Panc1 (cell line): Measurements from ENCODE around the gene RASGRP2. TPM values are rescaled to one million over a fixed set of nuclear protein-coding genes. Genes with fewer than 3 reads are reported as not detected.

Source experiments
- ATAC-seq: fragments of 200-7000 bp; cut with Tn5 transposase; 2 replicates; pipeline ENCODE4 v1.9.1; 2020; ENCODE audit warnings: mild to moderate bottlenecking, moderate library complexity
- BruUV-seq: library from RNA; stranded (reverse); fragments of 400-500 nt; replicated peaks from 2 replicates; lab custom pipeline; 2021; lab: Mats Ljungman, UMichigan
- CTCF ChIA-PET: fragments of 300-600 bp; sonication (Branson Sonifier 250); formaldehyde crosslinking; loops from one replicate; lab custom pipeline; 2022; ENCODE audit warnings: antibody characterized with exemption; lab: Charles Lee
- POLR2A ChIA-PET: fragments of 300-600 bp; sonication (Branson Sonifier 250); formaldehyde crosslinking; loops from one replicate; lab custom pipeline; 2022; ENCODE audit warnings: antibody characterized with exemption; lab: Charles Lee
- DNase-seq: peaks from one replicate; pipeline ENCODE4 v3.0.0-alpha.2; 2010; ENCODE audit warnings: low read depth, low spot score
- H3K27ac ChIP-seq: 2 replicates; pipeline ENCODE4 v1.5.1; 2011; ENCODE audit warnings: mild to moderate bottlenecking, low read length, inconsistent platforms
- H3K27me3 ChIP-seq: fragments of 200-500 bp; sonication (Bioruptor generic); 2 replicates; pipeline ENCODE4 v1.6.0; 2014; ENCODE audit warnings: low read length, inconsistent platforms; ENCODE audit not compliant: control insufficient read depth, insufficient read depth
- H3K36me3 ChIP-seq: fragments of 200-500 bp; sonication (Bioruptor generic); 2 replicates; pipeline ENCODE4 v1.5.1; 2014; ENCODE audit warnings: inconsistent platforms, mild to moderate bottlenecking, low read length, moderate library complexity; ENCODE audit not compliant: control insufficient read depth, insufficient read depth
- H3K4me1 ChIP-seq: 2 replicates; pipeline ENCODE4 v1.5.1; 2011; ENCODE audit warnings: inconsistent platforms, mild to moderate bottlenecking, low read length, moderate library complexity; ENCODE audit not compliant: control insufficient read depth, insufficient read depth
- H3K4me3 ChIP-seq, 2 experiments: 2 replicates each; pipeline ENCODE4 v1.5.1; 2011 to 2012; ENCODE audit warnings: low read depth in 2 of 2, low read length in 2 of 2, mild to moderate bottlenecking in 2 of 2, inconsistent platforms in 1 of 2, moderate library complexity in 1 of 2
- H3K9me3 ChIP-seq: fragments of 200-500 bp; sonication (Bioruptor generic); 2 replicates; pipeline ENCODE4 v1.5.1; 2014; ENCODE audit warnings: low read depth, mild to moderate bottlenecking, inconsistent platforms, low read length, moderate library complexity; ENCODE audit not compliant: control insufficient read depth, insufficient read depth
- POLR2AphosphoS5 ChIP-seq: IDR thresholded peaks from 2 replicates; pipeline ENCODE4 v1.6.1; 2012; ENCODE audit warnings: mild to moderate bottlenecking, low read depth, low read length, moderate library complexity
- SIN3A ChIP-seq: IDR thresholded peaks from 2 replicates; pipeline ENCODE4 v1.6.1; 2012; ENCODE audit warnings: low read depth, mild to moderate bottlenecking, low read length, moderate library complexity, borderline replicate concordance; ENCODE audit not compliant: insufficient read depth
- TCF7L2 ChIP-seq: IDR thresholded peaks from 2 replicates; pipeline ENCODE4 v1.6.1; 2011; ENCODE audit warnings: mild to moderate bottlenecking, low read depth, low read length, inconsistent platforms
- in situ Hi-C: cut with HindIII; loops from 2 replicates; pipeline ENCODE4 v1.10.0; 2016; ENCODE audit warnings: low sequenced_read_pairs, low pct_unique_long_range_greater_than_20kb
- intact Hi-C: fragments of 100-400 bp; cut with micrococcal nuclease; formaldehyde crosslinking; loops from one replicate; pipeline ENCODE4 v1.10.0; 2022; ENCODE audit not compliant: unreplicated experiment
- total RNA-seq: library from RNA; stranded (reverse); gene quantifications from one replicate; pipeline ENCODE4 v1.2.1, GENCODE V29; 2021; ENCODE audit not compliant: unreplicated experiment
- TF ChIP-seq, protein P1 (sequence below): fragments of 450-650 bp; IDR thresholded peaks from 2 replicates; pipeline ENCODE4 v1.5.1; 2017; ENCODE audit warnings: mild to moderate bottlenecking
- TF ChIP-seq, protein P2 (sequence below), 2 experiments: IDR thresholded peaks; 2 replicates each; pipeline ENCODE4 v1.6.1; 2011 to 2012; ENCODE audit warnings: low read depth in 2 of 2, control low read depth in 1 of 2, low read length in 1 of 2, mild to moderate bottlenecking in 1 of 2, moderate library complexity in 1 of 2; ENCODE audit not compliant: insufficient read depth in 1 of 2

The RASGRP2 gene
- total RNA-seq, 1 experiment from 2014 or later = 3.7 TPM

DNA sequence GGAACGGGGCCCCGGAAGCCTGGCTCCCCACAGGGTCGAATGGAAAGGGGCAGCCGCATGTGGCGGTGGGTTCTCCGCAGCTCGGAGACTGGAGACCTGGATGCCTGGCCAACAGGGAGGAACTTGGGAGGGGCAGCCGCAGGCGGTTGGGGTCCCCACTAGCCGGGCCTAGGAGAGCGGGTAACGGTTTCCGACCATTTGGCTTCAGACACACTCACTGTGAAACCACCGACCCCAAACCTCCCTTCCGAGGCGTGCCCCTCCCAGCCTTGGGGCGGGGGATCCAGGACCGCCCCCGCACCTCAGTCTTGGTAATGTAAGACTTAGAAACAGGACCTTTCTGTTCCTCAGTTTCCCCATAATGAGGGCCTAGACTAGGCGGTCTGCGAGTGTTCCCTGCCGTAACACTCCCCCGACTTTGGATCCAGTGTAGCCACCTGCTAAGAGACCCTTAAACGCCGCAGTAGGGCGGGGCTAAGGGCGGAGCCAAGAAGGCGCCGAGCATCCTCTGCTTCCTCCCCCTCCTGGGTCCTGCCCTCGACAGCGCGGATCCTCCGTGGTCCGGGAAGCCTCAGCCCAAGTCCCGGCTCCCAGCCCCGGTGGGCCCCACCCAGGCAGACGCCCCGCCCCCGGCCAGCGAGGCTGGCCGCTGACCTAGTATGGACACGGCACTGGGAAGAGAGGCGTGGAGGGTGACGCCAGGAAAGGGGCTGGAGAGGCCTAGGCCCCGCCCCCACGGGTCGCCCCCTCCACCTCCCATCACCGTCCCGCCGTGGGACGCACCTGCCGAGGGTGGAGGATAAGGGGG is 1.8 kb upstream of the RASGRP2 start:
- no peak for TF ChIP-seq TCF7L2
- BruUV-seq = no TSS peak
- Histone ChIP-seq H3K4me1 (peaks cover 13% of the 10 kb centered on the region), H3K9me3 (no peaks in the 10 kb centered on the region), H3K27me3 (no peaks in the 10 kb centered on the region), H3K4me3 (peak overlapping the region; percentile 39 to 71), H3K36me3 (no peaks in the 10 kb centered on the region; the same call in 1 of the 2 replicates), H3K27ac (no peak overlapping the region)
- ChIA-PET POLR2A (no interaction called here), CTCF (no interaction called here)
- intact Hi-C loops = no loop called here
- in situ Hi-C loops = no loop called here
- DNase-seq (no peak), ATAC-seq (peak; percentile 21)

DNA sequence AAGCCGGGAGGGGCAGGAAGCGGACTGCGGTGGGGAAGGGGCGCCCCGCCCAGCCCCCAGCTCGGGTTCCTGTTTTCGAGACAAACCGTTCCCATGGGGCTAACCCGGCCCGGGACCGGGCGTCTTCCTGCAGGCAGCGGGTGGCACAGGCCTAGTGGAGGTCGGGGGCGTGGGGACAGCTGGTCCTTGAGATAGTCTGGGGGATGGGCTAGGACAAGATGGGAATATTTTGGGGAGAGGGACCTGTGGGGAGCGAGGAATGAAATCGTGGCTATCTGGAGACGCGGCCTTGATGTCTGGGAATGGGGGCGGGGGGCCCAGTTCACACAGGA is 1.2 kb upstream of the RASGRP2 start:
- no peaks in the 10 kb centered on the region for H3K27me3 ChIP-seq
- TF ChIP-seq, protein P1, sequence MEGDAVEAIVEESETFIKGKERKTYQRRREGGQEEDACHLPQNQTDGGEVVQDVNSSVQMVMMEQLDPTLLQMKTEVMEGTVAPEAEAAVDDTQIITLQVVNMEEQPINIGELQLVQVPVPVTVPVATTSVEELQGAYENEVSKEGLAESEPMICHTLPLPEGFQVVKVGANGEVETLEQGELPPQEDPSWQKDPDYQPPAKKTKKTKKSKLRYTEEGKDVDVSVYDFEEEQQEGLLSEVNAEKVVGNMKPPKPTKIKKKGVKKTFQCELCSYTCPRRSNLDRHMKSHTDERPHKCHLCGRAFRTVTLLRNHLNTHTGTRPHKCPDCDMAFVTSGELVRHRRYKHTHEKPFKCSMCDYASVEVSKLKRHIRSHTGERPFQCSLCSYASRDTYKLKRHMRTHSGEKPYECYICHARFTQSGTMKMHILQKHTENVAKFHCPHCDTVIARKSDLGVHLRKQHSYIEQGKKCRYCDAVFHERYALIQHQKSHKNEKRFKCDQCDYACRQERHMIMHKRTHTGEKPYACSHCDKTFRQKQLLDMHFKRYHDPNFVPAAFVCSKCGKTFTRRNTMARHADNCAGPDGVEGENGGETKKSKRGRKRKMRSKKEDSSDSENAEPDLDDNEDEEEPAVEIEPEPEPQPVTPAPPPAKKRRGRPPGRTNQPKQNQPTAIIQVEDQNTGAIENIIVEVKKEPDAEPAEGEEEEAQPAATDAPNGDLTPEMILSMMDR = no peak
- TF ChIP-seq SIN3A (no peak), POLR2AphosphoS5 (no peak), TCF7L2 (no peak)
- TF ChIP-seq, protein P2, sequence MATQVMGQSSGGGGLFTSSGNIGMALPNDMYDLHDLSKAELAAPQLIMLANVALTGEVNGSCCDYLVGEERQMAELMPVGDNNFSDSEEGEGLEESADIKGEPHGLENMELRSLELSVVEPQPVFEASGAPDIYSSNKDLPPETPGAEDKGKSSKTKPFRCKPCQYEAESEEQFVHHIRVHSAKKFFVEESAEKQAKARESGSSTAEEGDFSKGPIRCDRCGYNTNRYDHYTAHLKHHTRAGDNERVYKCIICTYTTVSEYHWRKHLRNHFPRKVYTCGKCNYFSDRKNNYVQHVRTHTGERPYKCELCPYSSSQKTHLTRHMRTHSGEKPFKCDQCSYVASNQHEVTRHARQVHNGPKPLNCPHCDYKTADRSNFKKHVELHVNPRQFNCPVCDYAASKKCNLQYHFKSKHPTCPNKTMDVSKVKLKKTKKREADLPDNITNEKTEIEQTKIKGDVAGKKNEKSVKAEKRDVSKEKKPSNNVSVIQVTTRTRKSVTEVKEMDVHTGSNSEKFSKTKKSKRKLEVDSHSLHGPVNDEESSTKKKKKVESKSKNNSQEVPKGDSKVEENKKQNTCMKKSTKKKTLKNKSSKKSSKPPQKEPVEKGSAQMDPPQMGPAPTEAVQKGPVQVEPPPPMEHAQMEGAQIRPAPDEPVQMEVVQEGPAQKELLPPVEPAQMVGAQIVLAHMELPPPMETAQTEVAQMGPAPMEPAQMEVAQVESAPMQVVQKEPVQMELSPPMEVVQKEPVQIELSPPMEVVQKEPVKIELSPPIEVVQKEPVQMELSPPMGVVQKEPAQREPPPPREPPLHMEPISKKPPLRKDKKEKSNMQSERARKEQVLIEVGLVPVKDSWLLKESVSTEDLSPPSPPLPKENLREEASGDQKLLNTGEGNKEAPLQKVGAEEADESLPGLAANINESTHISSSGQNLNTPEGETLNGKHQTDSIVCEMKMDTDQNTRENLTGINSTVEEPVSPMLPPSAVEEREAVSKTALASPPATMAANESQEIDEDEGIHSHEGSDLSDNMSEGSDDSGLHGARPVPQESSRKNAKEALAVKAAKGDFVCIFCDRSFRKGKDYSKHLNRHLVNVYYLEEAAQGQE (IDR thresholded peaks at IDR 0.05; ENCODE audit: insufficient read depth in 1 of 2, low read depth in 2 of 2, low read length in 1 of 2) = no peak
- CTCF ChIA-PET = no interaction called here
- POLR2A ChIA-PET = no interaction called here
- no peak overlapping the region for H3K27ac ChIP-seq
- intact Hi-C loops (no loop called here), in situ Hi-C loops (no loop called here)
- H3K9me3 ChIP-seq = no peaks in the 10 kb centered on the region
- no peak for DNase-seq
- H3K4me3 ChIP-seq = peak overlapping the region; percentile 39 to 71
- H3K4me1 ChIP-seq = peaks cover 13% of the 10 kb centered on the region
- ATAC-seq = no peak
- BruUV-seq = no TSS peak
- no peaks in the 10 kb centered on the region; the same call in 1 of the 2 replicates for H3K36me3 ChIP-seq

DNA sequence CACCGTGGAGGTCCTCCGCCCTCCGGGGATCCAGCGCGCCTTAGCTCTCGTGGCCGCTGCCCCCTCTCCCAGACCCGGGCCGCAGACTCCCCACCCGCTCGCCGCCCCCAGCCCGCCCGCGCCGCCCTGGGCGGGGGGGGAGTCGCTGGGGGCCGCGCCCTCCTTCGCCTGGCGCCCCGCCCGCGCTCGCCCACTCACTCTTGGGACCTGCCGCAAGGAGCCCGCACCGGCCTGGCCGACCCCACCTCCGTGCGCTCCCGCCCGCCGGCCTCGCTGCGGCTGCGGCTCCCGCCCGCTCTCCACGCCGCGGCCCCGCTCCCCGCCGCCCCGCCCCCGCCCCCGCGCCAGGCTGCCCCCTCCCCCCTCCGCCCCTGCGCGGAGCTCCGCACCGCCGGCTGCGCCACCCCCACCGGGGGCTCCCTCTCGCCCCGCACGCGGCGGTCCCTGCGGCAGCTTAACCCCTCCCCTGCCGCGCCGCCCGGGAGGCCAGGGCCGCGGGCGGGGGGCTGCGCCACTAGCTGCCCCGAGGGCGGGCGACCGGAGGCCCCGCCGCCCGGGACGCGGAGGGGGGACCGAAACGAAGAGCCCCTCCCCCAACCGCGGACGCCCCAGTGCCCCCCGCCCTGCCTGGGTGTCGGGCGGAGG is 724 bp upstream of the RASGRP2 start:
- peaks cover 13% of the 10 kb centered on the region for H3K4me1 ChIP-seq
- BruUV-seq = no TSS peak
- no peak for DNase-seq
- H3K27ac ChIP-seq = no peak overlapping the region
- no peak for ATAC-seq
- TF ChIP-seq, protein P2 (IDR thresholded peaks at IDR 0.05; ENCODE audit: insufficient read depth in 1 of 2, low read depth in 2 of 2, low read length in 1 of 2) = no peak
- TF ChIP-seq, protein P1 = no peak
- TF ChIP-seq TCF7L2 (no peak), SIN3A (no peak)
- H3K4me3 ChIP-seq = peak overlapping the region; percentile 39 to 71
- ChIA-PET POLR2A (no interaction called here), CTCF (interaction anchor here (1.7 kb wide), 1 partner anchor 16 kb away, joined by 7 read pairs; the partner anchor contains the start of gene PYGM)
- no peaks in the 10 kb centered on the region for H3K9me3 ChIP-seq
- intact Hi-C loops (no loop called here), in situ Hi-C loops (no loop called here)
- H3K27me3 ChIP-seq = no peaks in the 10 kb centered on the region
- no peaks in the 10 kb centered on the region; the same call in 1 of the 2 replicates for H3K36me3 ChIP-seq
